ENCODE measurements around the gene ELMO1. TPM values are rescaled to one million over a fixed set of nuclear protein-coding genes. Genes with fewer than 3 reads are reported as not detected.

The ELMO1 gene
- total RNA-seq, 1 experiment from 2014 or later = not detected

GRCh38 chr7:36855330-36855729 lies 593.3 kb downstream of the ELMO1 start:
- H3K79me2 ChIP-seq (ENCODE audit: low read length) = no peaks in the 10 kb centered on the region
- DNase-seq = no peak
- TF ChIP-seq, protein P1, sequence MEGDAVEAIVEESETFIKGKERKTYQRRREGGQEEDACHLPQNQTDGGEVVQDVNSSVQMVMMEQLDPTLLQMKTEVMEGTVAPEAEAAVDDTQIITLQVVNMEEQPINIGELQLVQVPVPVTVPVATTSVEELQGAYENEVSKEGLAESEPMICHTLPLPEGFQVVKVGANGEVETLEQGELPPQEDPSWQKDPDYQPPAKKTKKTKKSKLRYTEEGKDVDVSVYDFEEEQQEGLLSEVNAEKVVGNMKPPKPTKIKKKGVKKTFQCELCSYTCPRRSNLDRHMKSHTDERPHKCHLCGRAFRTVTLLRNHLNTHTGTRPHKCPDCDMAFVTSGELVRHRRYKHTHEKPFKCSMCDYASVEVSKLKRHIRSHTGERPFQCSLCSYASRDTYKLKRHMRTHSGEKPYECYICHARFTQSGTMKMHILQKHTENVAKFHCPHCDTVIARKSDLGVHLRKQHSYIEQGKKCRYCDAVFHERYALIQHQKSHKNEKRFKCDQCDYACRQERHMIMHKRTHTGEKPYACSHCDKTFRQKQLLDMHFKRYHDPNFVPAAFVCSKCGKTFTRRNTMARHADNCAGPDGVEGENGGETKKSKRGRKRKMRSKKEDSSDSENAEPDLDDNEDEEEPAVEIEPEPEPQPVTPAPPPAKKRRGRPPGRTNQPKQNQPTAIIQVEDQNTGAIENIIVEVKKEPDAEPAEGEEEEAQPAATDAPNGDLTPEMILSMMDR (conservative IDR thresholded peaks at IDR 0.05; ENCODE audit: low read depth, low read length) = no peak
- no peak for TF ChIP-seq EZH2phosphoT487 (IDR thresholded peaks at IDR 0.05; ENCODE audit: borderline replicate concordance, low read length)
- no peak for TF ChIP-seq EZH2 (IDR thresholded peaks at IDR 0.05; ENCODE audit: low read length, unreplicated experiment)
- BruUV-seq (replicated peaks) = no TSS peak
- no peaks in the 10 kb centered on the region for H3K36me3 ChIP-seq (ENCODE audit: low read depth, low read length)
- H3K27me3 ChIP-seq (ENCODE audit: low read length) = peaks cover 5% of the 10 kb centered on the region; the same call in 1 of the 2 replicates
- intact Hi-C loops (cut with micrococcal nuclease) = no loop called here
- no peaks in the 10 kb centered on the region for H3K4me1 ChIP-seq (ENCODE audit: insufficient read depth, low read length)
- H2AFZ ChIP-seq (ENCODE audit: low read length) = no peak overlapping the region
- CTCF ChIA-PET = no interaction called here
- no peak overlapping the region for H3K9ac ChIP-seq (ENCODE audit: low read length)
- H3K4me2 ChIP-seq (ENCODE audit: low read length) = no peak overlapping the region
- no peaks in the 10 kb centered on the region for H3F3A ChIP-seq (ENCODE audit: low read length, unreplicated experiment)
- H4K20me1 ChIP-seq (ENCODE audit: low read length) = no peaks in the 10 kb centered on the region
- no peak overlapping the region for H3K27ac ChIP-seq (ENCODE audit: low read length)
- no peaks in the 10 kb centered on the region for H3K9me2 ChIP-seq (replicated peaks; ENCODE audit: low read length)
- ATAC-seq = no peak
- POLR2A ChIA-PET (ENCODE audit: unreplicated experiment) = no interaction called here
- H3K4me3 ChIP-seq (ENCODE audit: low read length) = no peak overlapping the region
- no peaks in the 10 kb centered on the region for H3K9me3 ChIP-seq (ENCODE audit: low read length)

GRCh38 chr7:36854652-36855051 lies 594.0 kb downstream of the ELMO1 start:
- Histone ChIP-seq H3K4me2 (ENCODE audit: low read length) (no peak overlapping the region), H3F3A (ENCODE audit: low read length, unreplicated experiment) (no peaks in the 10 kb centered on the region), H3K9me3 (ENCODE audit: low read length) (no peaks in the 10 kb centered on the region), H2AFZ (ENCODE audit: low read length) (no peak overlapping the region), H3K27me3 (ENCODE audit: low read length) (peaks cover 5% of the 10 kb centered on the region; the same call in 1 of the 2 replicates), H3K4me1 (ENCODE audit: insufficient read depth, low read length) (no peaks in the 10 kb centered on the region), H4K20me1 (ENCODE audit: low read length) (no peaks in the 10 kb centered on the region), H3K36me3 (ENCODE audit: low read depth, low read length) (no peaks in the 10 kb centered on the region), H3K9ac (ENCODE audit: low read length) (no peak overlapping the region), H3K27ac (ENCODE audit: low read length) (no peak overlapping the region), H3K9me2 (replicated peaks; ENCODE audit: low read length) (no peaks in the 10 kb centered on the region), H3K4me3 (ENCODE audit: low read length) (no peak overlapping the region), H3K79me2 (ENCODE audit: low read length) (no peaks in the 10 kb centered on the region)
- DNase-seq = no peak
- intact Hi-C loops (cut with micrococcal nuclease) = no loop called here
- TF ChIP-seq EZH2 (IDR thresholded peaks at IDR 0.05; ENCODE audit: low read length, unreplicated experiment) (no peak), EZH2phosphoT487 (IDR thresholded peaks at IDR 0.05; ENCODE audit: borderline replicate concordance, low read length) (no peak)
- TF ChIP-seq, protein P1 (conservative IDR thresholded peaks at IDR 0.05; ENCODE audit: low read depth, low read length) = no peak
- POLR2A ChIA-PET (ENCODE audit: unreplicated experiment) = no interaction called here
- BruUV-seq (replicated peaks) = no TSS peak
- CTCF ChIA-PET = no interaction called here
- no peak for ATAC-seq

DNA sequence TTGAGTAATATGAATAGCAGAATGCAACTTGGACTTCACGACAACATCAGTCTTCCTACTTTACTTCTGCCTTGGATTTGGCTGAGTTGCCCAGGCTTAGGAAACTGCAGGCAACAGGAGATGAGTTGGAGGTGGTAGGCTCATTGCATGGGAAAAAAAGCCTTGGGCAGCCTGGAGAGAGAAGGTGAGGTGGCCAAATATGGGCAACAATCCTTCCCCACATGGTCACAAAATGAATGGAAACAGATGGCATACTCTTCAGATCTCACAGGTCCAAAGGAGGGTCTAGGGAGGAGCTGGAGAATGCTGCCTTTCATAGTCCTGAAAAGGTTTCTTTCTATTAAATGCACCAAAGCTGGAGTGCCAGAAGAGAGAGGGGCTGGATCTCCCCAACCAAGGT lies 595.7 kb downstream of the ELMO1 start:
- ATAC-seq (no peak), DNase-seq (no peak)
- Histone ChIP-seq H3K27ac (ENCODE audit: low read length) (no peak overlapping the region), H3K9ac (ENCODE audit: low read length) (no peak overlapping the region), H3K4me1 (ENCODE audit: insufficient read depth, low read length) (no peaks in the 10 kb centered on the region), H3K9me2 (replicated peaks; ENCODE audit: low read length) (no peaks in the 10 kb centered on the region), H3K4me3 (ENCODE audit: low read length) (no peak overlapping the region), H2AFZ (ENCODE audit: low read length) (no peak overlapping the region), H3F3A (ENCODE audit: low read length, unreplicated experiment) (no peaks in the 10 kb centered on the region), H4K20me1 (ENCODE audit: low read length) (no peaks in the 10 kb centered on the region), H3K27me3 (ENCODE audit: low read length) (peaks cover 5% of the 10 kb centered on the region; the same call in 1 of the 2 replicates), H3K4me2 (ENCODE audit: low read length) (no peak overlapping the region), H3K79me2 (ENCODE audit: low read length) (no peaks in the 10 kb centered on the region), H3K36me3 (ENCODE audit: low read depth, low read length) (no peaks in the 10 kb centered on the region), H3K9me3 (ENCODE audit: low read length) (no peaks in the 10 kb centered on the region)
- ChIA-PET CTCF (no interaction called here), POLR2A (ENCODE audit: unreplicated experiment) (no interaction called here)
- intact Hi-C loops (cut with micrococcal nuclease) = no loop called here
- no TSS peak for BruUV-seq (replicated peaks)
- TF ChIP-seq EZH2phosphoT487 (IDR thresholded peaks at IDR 0.05; ENCODE audit: borderline replicate concordance, low read length) = no peak
- TF ChIP-seq, protein P1 (conservative IDR thresholded peaks at IDR 0.05; ENCODE audit: low read depth, low read length) = no peak
- TF ChIP-seq EZH2 (IDR thresholded peaks at IDR 0.05; ENCODE audit: low read length, unreplicated experiment) = no peak
